GM21423 (cell line): ENCODE measurements around the gene PNKD.

Source experiments
- ATAC-seq: cut with Tn5 transposase; IDR thresholded peaks from one replicate; pipeline ENCODE4 v1.9.1; 2021; ENCODE audit warnings: mild to moderate bottlenecking, moderate library complexity; ENCODE audit not compliant: unreplicated experiment

PNKD gene

GRCh38 chr2:218368621-218369153 is 98.4 kb downstream of the PNKD start:
- no peak for ATAC-seq

- no peak for ATAC-seq
These were observed 99.0 kb downstream of the PNKD start for GRCh38 chr2:218369330-218369729.

- no peak for ATAC-seq
These were observed 100.2 kb downstream of the PNKD start for GRCh38 chr2:218370410-218371063.

- ATAC-seq, result no peak
These were observed 101.6 kb downstream of the PNKD start for GRCh38 chr2:218371983-218372350.

- ATAC-seq, result no peak
These were observed 104.5 kb downstream of the PNKD start for GRCh38 chr2:218374795-218375194.

GRCh38 chr2:218375212-218375611 is 104.9 kb downstream of the PNKD start:
- no peak for ATAC-seq

- ATAC-seq, result no peak
These were observed 107.7 kb downstream of the PNKD start for GRCh38 chr2:218378053-218378452.

- ATAC-seq, result no peak
These were observed 111.6 kb downstream of the PNKD start, which contains the start of gene SLC11A1 for GRCh38 chr2:218381916-218382366. SLC11A1 (plus strand) TSS chr2:218382273; CDS start chr2:218382369, 96 bp downstream.

- no peak for ATAC-seq
These were observed 112.5 kb downstream of the PNKD start for GRCh38 chr2:218382785-218383184.

- ATAC-seq, result no peak
These were observed 113.7 kb downstream of the PNKD start for GRCh38 chr2:218383892-218384519.

- no peak for ATAC-seq
These were observed 114.7 kb downstream of the PNKD start for GRCh38 chr2:218384975-218385374.

GRCh38 chr2:218386505-218387368 is 116.4 kb downstream of the PNKD start:
- no peak for ATAC-seq

- ATAC-seq, result no peak
These were observed 117.3 kb downstream of the PNKD start for GRCh38 chr2:218387369-218388194.

- no peak for ATAC-seq
These were observed 119.2 kb downstream of the PNKD start for GRCh38 chr2:218389333-218390150.

GRCh38 chr2:218391202-218391601 is 120.9 kb downstream of the PNKD start:
- no peak for ATAC-seq

GRCh38 chr2:218392459-218392858 is 122.1 kb downstream of the PNKD start:
- no peak for ATAC-seq

GRCh38 chr2:218392891-218393462 is 122.7 kb downstream of the PNKD start:
- ATAC-seq, result no peak

GRCh38 chr2:218393750-218394290 is 123.5 kb downstream of the PNKD start:
- no peak for ATAC-seq
